Measurements from ENCODE around the gene TXK. TPM values are rescaled to one million over a fixed set of nuclear protein-coding genes. Genes with fewer than 3 reads are reported as not detected.
"Not testable (repeated sequence)": the region's sequence is repeated elsewhere in the genome, so short reads cannot be mapped to it uniquely, and the experiment has no call there.

Gene TXK
- total RNA-seq (10 to 100 TPM; 52.4 to 53.2 TPM), total RNA-seq (19.9 to 26.6 reads per million in 2 donors)

DNA sequence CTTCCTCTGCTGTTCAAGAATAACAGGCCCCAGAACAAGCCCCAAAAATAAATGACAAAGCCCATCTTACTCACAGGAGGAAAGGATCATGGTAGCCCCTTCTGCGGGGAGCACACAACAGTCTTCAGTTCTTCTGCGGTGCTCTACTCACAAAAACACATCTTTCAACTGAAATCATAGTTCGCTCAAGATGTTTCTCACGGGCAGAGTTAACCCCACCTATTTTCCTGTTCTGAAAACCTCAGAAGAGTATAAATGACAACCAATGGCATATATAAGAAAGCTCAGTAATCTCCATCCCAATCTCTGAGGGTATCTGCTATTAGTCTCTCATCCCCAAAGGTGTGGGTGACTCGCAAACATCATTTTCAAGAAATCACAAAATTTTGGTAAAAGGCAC, at the start of gene TXK:
Gene TXK, minus strand, starts transcription at position 170 of the 400 bp plus-strand sequence. Its CDS starts 80 bp downstream, at position 90.
- DNase-seq (no peak), ATAC-seq (peak; percentile 48)
- Mint-ChIP-seq H3K27ac (no peak within 1 kb of the TSS), H3K27me3 (no peaks in the 10 kb centered on the region), H3K36me3 (ENCODE audit: low read depth) (no peaks in the 10 kb centered on the region), H3K4me1 (peaks cover 70% of the 10 kb centered on the region), H3K4me3 (peak within 1 kb of the TSS; percentile 91)
- H3K9me3 ChIP-seq (ENCODE audit: control insufficient read depth, low read length, poor library complexity, severe bottlenecking) = no peaks in the 10 kb centered on the region

DNA sequence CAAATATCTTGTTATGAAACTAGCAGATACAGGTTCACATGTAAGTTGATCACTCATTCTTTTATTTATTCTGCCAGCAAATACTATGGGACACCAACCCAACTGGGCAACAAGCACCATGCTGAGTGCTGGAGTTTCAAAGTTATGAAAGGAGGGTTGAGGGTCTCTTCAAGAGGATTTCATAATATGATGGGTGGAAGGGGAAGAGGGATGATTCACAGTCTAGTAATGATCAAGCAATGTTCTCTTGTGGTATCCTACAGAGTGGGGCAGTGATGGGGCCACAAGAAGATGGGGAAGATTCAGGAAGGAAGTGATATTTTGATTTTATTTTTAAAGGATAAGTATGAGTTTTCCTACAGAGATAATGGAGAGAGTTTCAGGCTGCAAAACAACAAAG, 46.2 kb upstream of the TXK start:
- Mint-ChIP-seq H3K4me3 (no peak overlapping the region), H3K4me1 (peaks cover 2% of the 10 kb centered on the region), H3K27ac (no peak overlapping the region), H3K27me3 (no peaks in the 10 kb centered on the region), H3K36me3 (ENCODE audit: low read depth) (peaks cover 2% of the 10 kb centered on the region)
- no peaks in the 10 kb centered on the region for H3K9me3 ChIP-seq (ENCODE audit: control insufficient read depth, low read length, poor library complexity, severe bottlenecking)
- ATAC-seq (no peak), DNase-seq (no peak)

DNA sequence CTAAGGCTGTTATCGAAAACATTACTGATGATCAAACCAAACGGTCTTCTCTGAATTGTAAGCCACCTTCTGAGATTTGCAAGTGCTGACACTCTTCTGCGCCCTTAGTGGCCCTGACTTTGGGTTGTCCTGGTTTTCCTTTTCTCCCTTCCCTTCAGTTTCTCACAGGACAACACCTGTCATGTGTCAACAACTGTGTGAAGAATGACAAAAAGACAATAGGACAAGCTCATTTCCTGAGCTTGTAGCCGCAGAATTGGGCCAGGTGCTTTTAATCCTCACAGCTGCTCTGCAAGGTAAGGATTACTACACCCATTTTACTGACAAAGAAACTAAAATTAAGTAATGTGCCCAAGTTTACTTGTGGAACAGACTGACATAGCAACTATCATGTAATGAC, 44.9 kb upstream of the TXK start:
- H3K9me3 ChIP-seq (ENCODE audit: control insufficient read depth, low read length, poor library complexity, severe bottlenecking) = no peaks in the 10 kb centered on the region
- H3K27ac Mint-ChIP-seq = no peak overlapping the region
- H3K36me3 Mint-ChIP-seq (ENCODE audit: low read depth) = peaks cover 2% of the 10 kb centered on the region
- H3K27me3 Mint-ChIP-seq = no peaks in the 10 kb centered on the region
- DNase-seq (no peak), ATAC-seq (no peak)
- H3K4me1 Mint-ChIP-seq = peaks cover 2% of the 10 kb centered on the region
- no peak overlapping the region for H3K4me3 Mint-ChIP-seq

DNA sequence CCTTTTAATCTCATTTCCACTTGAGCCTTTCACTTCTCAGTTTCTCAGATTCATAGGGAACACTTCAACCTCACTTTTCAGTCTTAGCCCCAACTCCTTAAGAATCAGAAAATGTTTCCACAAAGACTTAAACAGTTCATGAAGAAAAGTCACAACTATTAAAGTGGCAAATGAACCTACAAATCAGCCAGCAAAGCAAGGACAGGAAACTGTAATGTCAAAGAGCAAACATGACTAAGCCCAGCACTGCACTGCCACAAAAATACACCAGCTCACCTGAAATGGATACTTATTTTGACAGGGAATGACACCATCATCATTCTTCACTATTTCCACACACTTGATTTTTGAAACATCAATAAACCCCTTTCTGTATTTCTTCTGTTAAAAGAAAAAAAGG, 41.8 kb upstream of the TXK start:
- Mint-ChIP-seq H3K36me3 (ENCODE audit: low read depth) (peaks cover 2% of the 10 kb centered on the region), H3K27me3 (no peaks in the 10 kb centered on the region), H3K27ac (peak overlapping the region; percentile 37), H3K4me1 (peaks cover 4% of the 10 kb centered on the region), H3K4me3 (no peak overlapping the region)
- DNase-seq = no peak
- ATAC-seq = no peak
- no peaks in the 10 kb centered on the region for H3K9me3 ChIP-seq (ENCODE audit: control insufficient read depth, low read length, poor library complexity, severe bottlenecking)

DNA sequence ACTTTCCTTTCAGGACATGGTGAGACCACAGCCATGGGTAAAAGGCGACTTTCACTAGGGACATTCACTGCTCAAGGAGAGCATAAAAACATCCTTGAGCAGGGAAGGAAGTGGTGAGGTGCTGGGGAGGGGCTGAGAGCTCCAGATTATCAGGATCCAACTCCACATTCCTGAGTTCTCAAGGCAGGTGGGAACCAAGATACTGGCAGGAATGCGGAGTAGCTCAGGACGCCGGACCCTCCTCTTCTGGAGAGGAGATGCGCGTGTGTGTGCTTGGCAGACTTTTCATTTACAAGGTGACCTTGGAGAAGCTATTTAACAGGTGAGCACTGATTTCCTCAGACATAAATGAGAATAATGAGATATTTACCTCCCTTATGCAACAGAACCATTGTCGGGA, 41.3 kb upstream of the TXK start:
- H3K4me3 Mint-ChIP-seq = no peak overlapping the region
- peaks cover 4% of the 10 kb centered on the region for H3K4me1 Mint-ChIP-seq
- peaks cover 2% of the 10 kb centered on the region for H3K36me3 Mint-ChIP-seq (ENCODE audit: low read depth)
- H3K27me3 Mint-ChIP-seq = no peaks in the 10 kb centered on the region
- DNase-seq = no peak
- no peaks in the 10 kb centered on the region for H3K9me3 ChIP-seq (ENCODE audit: control insufficient read depth, low read length, poor library complexity, severe bottlenecking)
- peak overlapping the region; percentile 37 for H3K27ac Mint-ChIP-seq
- no peak for ATAC-seq

DNA sequence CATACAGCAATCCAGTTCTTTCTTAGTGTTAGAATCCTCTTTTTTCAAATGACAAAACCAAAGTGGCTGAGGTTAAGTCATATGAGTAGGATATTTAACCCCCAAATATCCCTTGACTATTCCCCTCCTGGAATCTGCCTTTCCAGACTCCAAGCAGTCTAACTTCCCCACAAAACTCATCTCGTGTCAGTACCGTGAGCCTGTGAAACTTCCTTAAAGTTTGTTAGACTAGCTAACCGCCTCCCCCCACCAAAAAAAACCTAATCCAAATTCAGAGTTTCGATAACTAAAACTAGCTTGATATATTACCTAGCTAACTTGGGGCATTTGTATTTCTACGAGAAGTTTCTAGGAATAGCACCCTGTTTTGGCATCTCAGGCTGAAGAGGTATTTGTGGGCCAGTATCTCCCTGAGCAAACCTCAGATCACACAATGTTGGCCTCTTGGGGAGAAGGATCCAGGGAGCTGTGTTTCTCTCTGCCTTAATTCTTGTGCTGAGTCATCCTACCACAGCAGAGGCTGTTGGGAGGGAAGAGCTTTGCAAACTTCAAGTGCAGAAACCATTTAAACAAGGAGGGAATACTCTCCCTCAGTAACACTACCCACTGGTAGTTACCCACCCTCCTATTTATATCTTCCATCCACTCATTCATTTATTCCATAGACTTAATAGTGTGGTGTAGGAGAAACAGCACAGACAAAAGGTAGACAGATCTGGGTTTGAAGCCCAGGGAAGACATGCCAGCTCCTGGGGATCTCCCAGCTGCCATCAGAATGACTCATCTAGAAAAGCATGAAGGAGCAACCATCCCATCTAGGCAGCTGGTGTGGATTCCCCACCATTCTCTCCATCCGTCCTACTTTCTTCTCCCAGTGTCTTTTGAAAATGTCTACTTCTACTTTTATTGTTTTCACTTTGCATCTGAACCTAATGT, 39.3 kb upstream of the TXK start:
- ATAC-seq (no peak), DNase-seq (no peak)
- H3K4me1 Mint-ChIP-seq = peaks cover 4% of the 10 kb centered on the region
- peaks cover under 1% of the 10 kb centered on the region for H3K36me3 Mint-ChIP-seq (ENCODE audit: low read depth)
- H3K27me3 Mint-ChIP-seq = no peaks in the 10 kb centered on the region
- H3K4me3 Mint-ChIP-seq = no peak overlapping the region
- H3K27ac Mint-ChIP-seq = peak overlapping the region; percentile 37
- H3K9me3 ChIP-seq (ENCODE audit: control insufficient read depth, low read length, poor library complexity, severe bottlenecking) = no peaks in the 10 kb centered on the region

DNA sequence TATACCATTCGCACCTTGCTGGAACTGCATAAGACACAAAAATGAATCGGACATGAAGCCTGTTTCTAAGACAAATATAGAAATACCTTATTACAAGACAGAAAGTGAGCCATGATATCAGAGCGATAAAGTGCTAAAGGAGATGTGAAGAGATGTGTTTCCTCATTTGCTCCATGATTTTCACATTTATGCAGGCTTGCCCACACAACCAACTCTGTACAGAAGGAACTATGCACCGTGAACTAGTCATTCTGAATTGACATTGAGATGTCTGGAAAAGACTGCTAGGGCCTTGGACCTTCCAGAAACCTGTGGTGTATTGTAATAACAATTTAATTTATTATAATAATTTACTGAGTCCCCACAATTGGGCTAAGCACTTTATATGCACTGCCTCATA, 38.6 kb upstream of the TXK start:
- Mint-ChIP-seq H3K27ac (no peak overlapping the region), H3K27me3 (no peaks in the 10 kb centered on the region), H3K4me3 (no peak overlapping the region), H3K4me1 (peaks cover 4% of the 10 kb centered on the region), H3K36me3 (ENCODE audit: low read depth) (peaks cover 5% of the 10 kb centered on the region)
- no peaks in the 10 kb centered on the region for H3K9me3 ChIP-seq (ENCODE audit: control insufficient read depth, low read length, poor library complexity, severe bottlenecking)
- no peak for DNase-seq
- no peak for ATAC-seq

DNA sequence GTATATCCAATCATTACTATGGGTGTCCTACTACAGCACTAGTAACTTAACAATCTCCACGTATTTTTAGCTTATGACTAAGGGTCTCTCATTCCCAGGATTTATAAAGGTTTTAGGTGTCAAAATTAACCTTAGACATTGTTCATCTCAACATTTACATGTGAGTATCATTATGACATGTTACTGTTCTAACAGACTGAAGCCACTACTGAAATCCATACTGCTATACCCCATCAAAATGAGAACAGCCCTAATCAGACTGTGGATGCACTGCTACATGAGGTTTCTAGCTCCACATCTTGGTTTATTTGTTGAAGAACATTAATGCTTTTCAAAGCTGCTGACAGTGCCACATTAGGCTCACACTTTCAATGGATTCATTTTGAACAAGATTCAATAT, 35.6 kb upstream of the TXK start:
- DNase-seq = no peak
- H3K9me3 ChIP-seq (ENCODE audit: control insufficient read depth, low read length, poor library complexity, severe bottlenecking) = no peaks in the 10 kb centered on the region
- H3K4me1 Mint-ChIP-seq = peaks cover 2% of the 10 kb centered on the region
- no peaks in the 10 kb centered on the region for H3K27me3 Mint-ChIP-seq
- peaks cover 6% of the 10 kb centered on the region for H3K36me3 Mint-ChIP-seq (ENCODE audit: low read depth)
- no peak overlapping the region for H3K27ac Mint-ChIP-seq
- no peak for ATAC-seq
- H3K4me3 Mint-ChIP-seq = no peak overlapping the region

DNA sequence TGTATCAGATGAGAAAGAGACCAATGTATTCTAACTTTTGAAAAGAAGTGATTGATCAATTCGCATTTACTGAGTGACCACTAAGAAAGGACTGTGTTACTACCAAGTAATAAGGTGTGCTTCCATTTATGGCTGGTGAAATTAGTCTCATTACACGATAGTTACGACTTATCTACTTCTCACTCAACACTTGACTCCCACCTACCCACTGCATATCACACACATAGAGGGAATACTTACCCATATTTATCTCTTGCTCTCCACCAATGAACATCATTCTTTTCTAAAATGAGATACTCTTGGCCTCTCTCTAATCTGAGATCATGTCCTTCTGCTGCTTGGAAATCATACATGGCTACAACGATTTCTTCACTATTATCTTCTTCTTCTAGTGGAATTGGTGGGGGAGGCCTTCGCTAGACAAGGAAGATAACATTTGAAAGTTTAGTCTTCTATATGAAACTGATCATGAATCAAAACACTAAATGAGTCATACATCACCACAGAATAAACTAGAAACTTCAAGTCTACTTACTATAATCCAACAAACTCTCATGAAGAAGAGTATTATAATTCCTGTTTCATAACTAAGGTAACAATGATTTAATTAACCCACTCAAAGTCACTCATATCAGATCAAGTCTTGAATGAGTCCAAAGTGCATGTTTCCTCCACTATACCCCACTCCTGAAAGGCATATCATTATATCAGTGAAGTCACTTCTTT, 33.7 kb upstream of the TXK start:
- H3K9me3 ChIP-seq (ENCODE audit: control insufficient read depth, low read length, poor library complexity, severe bottlenecking) = no peaks in the 10 kb centered on the region
- no peak overlapping the region for H3K4me3 Mint-ChIP-seq
- peaks cover 6% of the 10 kb centered on the region for H3K36me3 Mint-ChIP-seq (ENCODE audit: low read depth)
- ATAC-seq (no peak), DNase-seq (no peak)
- peak overlapping the region; percentile 21 for H3K27ac Mint-ChIP-seq
- H3K27me3 Mint-ChIP-seq = no peaks in the 10 kb centered on the region
- peaks cover 2% of the 10 kb centered on the region for H3K4me1 Mint-ChIP-seq

DNA sequence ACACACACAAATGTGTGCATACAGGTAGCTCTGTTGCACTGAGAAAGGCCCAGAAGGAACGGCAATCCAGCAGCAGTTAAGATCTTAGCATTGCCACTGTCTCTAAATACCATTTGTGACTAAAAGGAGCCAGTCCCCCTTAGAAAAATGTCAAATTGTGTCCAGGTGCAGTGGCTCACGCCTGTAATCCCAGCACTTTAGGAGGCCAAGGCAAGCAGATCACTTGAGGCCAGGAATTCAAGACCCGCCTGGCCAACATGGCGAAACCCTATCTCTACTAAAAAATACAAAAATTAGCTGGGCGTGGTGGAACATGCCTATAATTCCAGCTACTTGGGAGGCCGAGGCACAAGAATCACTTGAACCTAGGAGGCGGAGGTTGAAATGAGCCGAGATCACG, 30.5 kb upstream of the TXK start:
- not testable (repeated sequence) for H3K27ac Mint-ChIP-seq; H3K9me3 ChIP-seq (ENCODE audit: control insufficient read depth, low read length, poor library complexity, severe bottlenecking); ATAC-seq; H3K4me1 Mint-ChIP-seq; H3K27me3 Mint-ChIP-seq; H3K36me3 Mint-ChIP-seq (ENCODE audit: low read depth); DNase-seq; H3K4me3 Mint-ChIP-seq

DNA sequence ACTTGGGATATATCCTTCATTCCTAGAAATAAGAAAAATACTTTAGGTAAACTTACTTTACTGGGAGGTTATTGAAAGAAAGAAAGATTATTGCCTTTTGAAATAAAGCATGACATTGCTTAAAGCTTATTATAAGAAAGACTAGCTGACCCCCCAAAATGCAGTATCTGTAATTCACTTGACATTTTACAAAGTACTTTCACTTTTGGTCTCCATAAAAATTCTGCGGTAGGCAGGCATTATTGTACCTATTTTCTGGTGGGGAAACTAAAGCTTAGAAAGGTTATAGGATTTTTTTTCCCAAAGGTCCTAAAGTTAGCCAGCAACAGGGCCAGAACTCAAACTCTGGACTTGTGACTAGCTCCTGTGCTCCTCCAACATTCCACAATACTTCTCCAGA, 29.7 kb upstream of the TXK start:
- ATAC-seq = no peak
- no peak overlapping the region for H3K4me3 Mint-ChIP-seq

DNA sequence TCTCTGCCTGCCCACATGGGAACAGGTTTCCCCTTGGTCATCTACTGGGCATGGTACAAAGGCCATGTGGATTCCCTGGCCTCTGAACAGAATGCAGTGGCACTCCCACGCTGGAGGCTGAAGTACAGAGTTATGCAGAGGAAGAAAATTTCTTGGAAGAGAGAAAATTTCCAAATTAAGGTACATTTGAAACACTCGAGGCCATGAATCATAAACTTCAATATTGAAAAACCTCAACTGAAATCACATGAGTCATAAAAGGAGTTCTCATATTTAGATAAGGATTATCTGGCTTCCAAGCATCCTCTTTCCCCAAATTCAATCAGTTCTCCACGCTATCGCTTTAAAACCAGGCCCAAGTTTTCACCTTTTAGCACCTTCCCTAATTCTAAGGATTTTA, 28.1 kb upstream of the TXK start:
- no peaks in the 10 kb centered on the region for H3K27me3 Mint-ChIP-seq
- H3K4me1 Mint-ChIP-seq = no peaks in the 10 kb centered on the region
- H3K4me3 Mint-ChIP-seq = no peak overlapping the region
- H3K36me3 Mint-ChIP-seq (ENCODE audit: low read depth) = peaks cover 2% of the 10 kb centered on the region
- peak overlapping the region; percentile 32 for H3K27ac Mint-ChIP-seq
- no peak for DNase-seq
- ATAC-seq = no peak
- H3K9me3 ChIP-seq (ENCODE audit: control insufficient read depth, low read length, poor library complexity, severe bottlenecking) = no peaks in the 10 kb centered on the region

More for the DNA sequence above, 29.7 kb upstream of the TXK start:
- H3K9me3 ChIP-seq (ENCODE audit: control insufficient read depth, low read length, poor library complexity, severe bottlenecking) = no peaks in the 10 kb centered on the region
- no peak for DNase-seq
- no peaks in the 10 kb centered on the region for H3K27me3 Mint-ChIP-seq
- no peak overlapping the region for H3K27ac Mint-ChIP-seq
- H3K4me1 Mint-ChIP-seq = no peaks in the 10 kb centered on the region
- peaks cover 6% of the 10 kb centered on the region for H3K36me3 Mint-ChIP-seq (ENCODE audit: low read depth)

DNA sequence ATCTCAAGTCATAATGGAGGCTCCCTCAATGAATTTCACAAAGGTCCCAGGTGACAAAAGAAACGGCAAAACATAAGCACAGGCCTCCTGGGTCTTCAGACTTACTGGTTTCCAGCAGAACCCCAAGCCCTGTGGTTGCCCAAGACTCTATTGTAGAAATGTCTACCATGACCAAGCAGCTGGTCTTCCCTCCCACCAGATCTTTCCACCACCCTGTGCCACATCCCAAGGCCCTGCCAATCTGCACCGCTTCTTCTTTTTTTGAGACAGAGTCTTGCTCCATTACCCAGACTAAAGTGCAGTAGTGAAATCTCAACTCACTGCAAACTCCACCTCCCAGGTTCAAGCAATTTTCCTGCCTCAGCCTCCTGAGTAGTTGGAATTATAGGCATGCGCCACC, 23.2 kb upstream of the TXK start:
- DNase-seq = no peak
- H3K27ac Mint-ChIP-seq = no peak overlapping the region
- no peak overlapping the region for H3K4me3 Mint-ChIP-seq
- peaks cover 4% of the 10 kb centered on the region for H3K36me3 Mint-ChIP-seq (ENCODE audit: low read depth)
- H3K9me3 ChIP-seq (ENCODE audit: control insufficient read depth, low read length, poor library complexity, severe bottlenecking) = peaks cover 12% of the 10 kb centered on the region
- H3K27me3 Mint-ChIP-seq = no peaks in the 10 kb centered on the region
- ATAC-seq = no peak
- no peaks in the 10 kb centered on the region for H3K4me1 Mint-ChIP-seq
